PFSK-1 (cell line): ENCODE data around the gene KCNJ2.

Source experiments
- FOXP2 ChIP-seq: optimal IDR thresholded peaks from 2 replicates; pipeline ENCODE3; 2011; ENCODE audit warnings: borderline replicate concordance, control low read depth, inconsistent platforms; ENCODE audit not compliant: insufficient read depth; ENCODE audit errors: extremely low read length, extremely low read depth
- POLR2AphosphoS5 ChIP-seq: IDR thresholded peaks from 2 replicates; pipeline ENCODE4 v1.6.1; 2012; ENCODE audit warnings: low read depth, mild to moderate bottlenecking, control low read depth, low read length, moderate library complexity
- SIN3A ChIP-seq: IDR thresholded peaks from 2 replicates; pipeline ENCODE4 v1.6.1; 2012; ENCODE audit warnings: mild to moderate bottlenecking, low read length, moderate library complexity, borderline replicate concordance; ENCODE audit not compliant: insufficient read depth
- TAF1 ChIP-seq: IDR thresholded peaks from 2 replicates; pipeline ENCODE4 v1.6.1; 2012; ENCODE audit warnings: low read length, control low read depth, borderline replicate concordance; ENCODE audit not compliant: insufficient read depth
- TF ChIP-seq, protein P1 (sequence below), 2 experiments: IDR thresholded peaks; 2 replicates each; pipeline versions ENCODE4 v1.6.1 to v1.8.0; 2011 to 2012; ENCODE audit warnings: low read depth in 2 of 2, low read length in 2 of 2, control low read depth in 1 of 2, inconsistent platforms in 1 of 2, mild to moderate bottlenecking in 1 of 2, moderate library complexity in 1 of 2; ENCODE audit not compliant: insufficient read depth in 1 of 2

The KCNJ2 gene

GRCh38 chr17:70185285-70185684 lies 16.0 kb downstream of the KCNJ2 start:
- TF ChIP-seq FOXP2 = no peak
- TF ChIP-seq, protein P1, sequence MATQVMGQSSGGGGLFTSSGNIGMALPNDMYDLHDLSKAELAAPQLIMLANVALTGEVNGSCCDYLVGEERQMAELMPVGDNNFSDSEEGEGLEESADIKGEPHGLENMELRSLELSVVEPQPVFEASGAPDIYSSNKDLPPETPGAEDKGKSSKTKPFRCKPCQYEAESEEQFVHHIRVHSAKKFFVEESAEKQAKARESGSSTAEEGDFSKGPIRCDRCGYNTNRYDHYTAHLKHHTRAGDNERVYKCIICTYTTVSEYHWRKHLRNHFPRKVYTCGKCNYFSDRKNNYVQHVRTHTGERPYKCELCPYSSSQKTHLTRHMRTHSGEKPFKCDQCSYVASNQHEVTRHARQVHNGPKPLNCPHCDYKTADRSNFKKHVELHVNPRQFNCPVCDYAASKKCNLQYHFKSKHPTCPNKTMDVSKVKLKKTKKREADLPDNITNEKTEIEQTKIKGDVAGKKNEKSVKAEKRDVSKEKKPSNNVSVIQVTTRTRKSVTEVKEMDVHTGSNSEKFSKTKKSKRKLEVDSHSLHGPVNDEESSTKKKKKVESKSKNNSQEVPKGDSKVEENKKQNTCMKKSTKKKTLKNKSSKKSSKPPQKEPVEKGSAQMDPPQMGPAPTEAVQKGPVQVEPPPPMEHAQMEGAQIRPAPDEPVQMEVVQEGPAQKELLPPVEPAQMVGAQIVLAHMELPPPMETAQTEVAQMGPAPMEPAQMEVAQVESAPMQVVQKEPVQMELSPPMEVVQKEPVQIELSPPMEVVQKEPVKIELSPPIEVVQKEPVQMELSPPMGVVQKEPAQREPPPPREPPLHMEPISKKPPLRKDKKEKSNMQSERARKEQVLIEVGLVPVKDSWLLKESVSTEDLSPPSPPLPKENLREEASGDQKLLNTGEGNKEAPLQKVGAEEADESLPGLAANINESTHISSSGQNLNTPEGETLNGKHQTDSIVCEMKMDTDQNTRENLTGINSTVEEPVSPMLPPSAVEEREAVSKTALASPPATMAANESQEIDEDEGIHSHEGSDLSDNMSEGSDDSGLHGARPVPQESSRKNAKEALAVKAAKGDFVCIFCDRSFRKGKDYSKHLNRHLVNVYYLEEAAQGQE (IDR thresholded peaks at IDR 0.05; ENCODE audit: insufficient read depth in 1 of 2, low read depth in 2 of 2, low read length in 2 of 2) = no peak

DNA sequence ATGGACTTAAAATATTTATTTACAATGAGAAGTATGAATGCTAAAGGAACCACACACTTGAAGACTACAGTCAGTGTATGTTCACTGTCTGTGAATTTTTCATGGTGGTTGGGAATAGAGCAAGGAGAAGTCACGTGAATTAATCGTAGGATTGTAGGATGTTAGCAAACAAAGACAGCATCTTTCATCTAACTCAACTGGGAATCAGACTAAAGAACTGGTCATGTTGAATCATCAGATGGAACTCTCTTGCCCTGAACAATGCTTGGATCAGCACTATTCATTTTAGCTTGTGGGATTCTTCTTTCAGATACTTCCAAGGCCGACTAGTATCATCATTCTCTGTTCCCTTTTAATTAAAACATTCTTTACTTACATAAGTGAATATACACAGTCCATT lies 18.1 kb downstream of the KCNJ2 start:
- no peak for TF ChIP-seq SIN3A

DNA sequence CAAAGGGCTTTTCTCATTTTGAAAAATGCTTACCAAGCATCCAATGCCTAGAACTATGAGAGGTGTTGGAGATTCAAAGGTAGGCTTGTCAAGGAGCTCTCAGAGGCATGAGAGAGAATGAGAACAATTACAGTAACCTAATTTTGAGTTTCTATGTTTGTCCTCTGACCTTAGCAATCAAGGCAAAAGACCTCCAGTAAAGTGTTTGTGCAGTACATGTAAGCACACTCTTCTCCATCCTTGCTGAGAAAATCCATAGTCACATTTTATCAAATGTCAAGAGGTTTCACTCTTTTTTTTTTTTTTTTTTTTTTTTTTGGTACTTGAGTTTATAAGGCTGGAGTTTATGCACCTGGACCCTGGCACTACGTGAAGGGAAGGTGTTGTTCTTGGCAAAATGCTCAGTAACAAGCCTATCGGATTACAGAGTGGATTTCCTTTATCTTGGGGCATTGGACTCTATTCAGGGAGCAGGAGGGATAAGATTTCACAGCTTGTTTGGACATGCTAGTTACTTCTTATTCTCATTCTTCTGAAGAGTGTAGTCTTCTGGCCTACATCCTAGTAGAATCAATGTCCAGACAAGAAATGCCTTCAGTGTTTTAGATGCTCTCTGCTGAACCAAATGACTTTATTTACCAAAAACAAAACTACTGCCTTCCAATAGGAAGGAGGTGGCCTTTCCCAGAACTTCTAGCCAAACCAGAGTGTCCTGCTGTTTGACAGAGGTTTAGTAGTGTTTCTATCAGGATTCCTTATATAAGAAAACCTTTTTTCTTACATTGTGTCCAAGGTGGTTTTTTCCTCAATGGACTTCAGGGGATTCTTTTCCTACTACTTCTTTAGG lies 21.9 kb downstream of the KCNJ2 start:
- TF ChIP-seq POLR2AphosphoS5 (no peak), TAF1 (no peak), SIN3A (no peak), FOXP2 (no peak)
- TF ChIP-seq, protein P1 (IDR thresholded peaks at IDR 0.05; ENCODE audit: insufficient read depth in 1 of 2, low read depth in 2 of 2, low read length in 2 of 2) = no peak

DNA sequence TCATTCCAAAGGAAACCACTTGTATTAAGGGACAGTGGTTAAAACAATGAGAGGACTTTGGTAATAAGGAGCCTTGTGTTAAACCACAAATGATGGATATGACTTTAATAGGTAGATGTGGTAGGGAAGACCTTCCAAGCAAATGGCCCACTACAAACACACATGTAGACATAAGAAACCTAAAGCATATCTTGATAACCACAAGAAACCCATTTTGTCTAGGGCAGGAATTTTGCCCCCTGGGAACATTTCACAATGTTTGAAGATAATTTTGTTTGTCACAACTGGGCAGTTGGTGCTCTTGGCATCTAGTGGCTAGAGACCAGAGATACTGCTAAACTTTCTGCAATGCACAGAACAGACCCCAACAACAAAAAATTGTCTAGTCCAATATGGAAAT lies 25.8 kb downstream of the KCNJ2 start:
- TF ChIP-seq FOXP2 (no peak), TAF1 (no peak), POLR2AphosphoS5 (no peak), SIN3A (no peak)
- TF ChIP-seq, protein P1 (IDR thresholded peaks at IDR 0.05; ENCODE audit: insufficient read depth in 1 of 2, low read depth in 2 of 2, low read length in 2 of 2) = no peak

- TF ChIP-seq POLR2AphosphoS5 (no peak), SIN3A (no peak), FOXP2 (no peak), TAF1 (no peak)
- TF ChIP-seq, protein P1 (IDR thresholded peaks at IDR 0.05; ENCODE audit: insufficient read depth in 1 of 2, low read depth in 2 of 2, low read length in 2 of 2) = no peak
Measured at GRCh38 chr17:70201872-70202419, 32.6 kb downstream of the KCNJ2 start.
